Activated B cell treated with CpG ODN at 0.5 μM for 24 hours (primary cell): ENCODE measurements around the gene BTLA. TPM values are rescaled to one million over a fixed set of nuclear protein-coding genes. Genes with fewer than 3 reads are reported as not detected.

Experiments used
- ATAC-seq: fragments of 200-7000 bp; cut with Tn5 transposase; one replicate; pipeline ENCODE4 v1.10.0; 2021; ENCODE audit warnings: low read depth, mild to moderate bottlenecking, moderate library complexity
- CTCF ChIA-PET: fragments of 350-600 bp; sonication (Branson Sonifier 250); formaldehyde crosslinking; loops from one replicate; lab custom pipeline; 2021; ENCODE audit warnings: antibody characterized with exemption; lab: Charles Lee
- POLR2A ChIA-PET: fragments of 350-600 bp; sonication (Branson Sonifier 250); formaldehyde crosslinking; loops from one replicate; lab custom pipeline; 2021; ENCODE audit warnings: antibody characterized with exemption; lab: Charles Lee
- DNase-seq: peaks from one replicate; pipeline ENCODE4 v3.0.0; 2022
- H3K27ac Mint-ChIP-seq: one replicate; pipeline ENCODE4 v1.8.0; 2020; ENCODE audit warnings: mixed read lengths
- H3K27me3 Mint-ChIP-seq: one replicate; pipeline ENCODE4 v1.8.0; 2021; ENCODE audit warnings: mixed read lengths
- H3K36me3 Mint-ChIP-seq: one replicate; pipeline ENCODE4 v1.8.0; 2021; ENCODE audit warnings: low read depth, mixed read lengths
- H3K4me1 Mint-ChIP-seq: one replicate; pipeline ENCODE4 v1.8.0; 2021; ENCODE audit warnings: mixed read lengths
- H3K4me3 Mint-ChIP-seq: one replicate; pipeline ENCODE4 v1.8.0; 2020; ENCODE audit warnings: mild to moderate bottlenecking, mixed read lengths
- H3K9me3 Mint-ChIP-seq: one replicate; pipeline ENCODE4 v1.8.0; 2020; ENCODE audit warnings: mixed read lengths
- intact Hi-C: fragments of 100-400 bp; cut with micrococcal nuclease; formaldehyde crosslinking; loops from one replicate; pipeline ENCODE4 v1.15.1; 2024
- total RNA-seq: library from RNA; stranded (reverse); gene quantifications from 2 replicates; pipeline ENCODE4 v1.2.3, GENCODE V29; 2022
- TF ChIP-seq, protein P1 (sequence below): fragments of 200-600 bp; IDR thresholded peaks from one replicate; pipeline ENCODE4 v1.8.0; 2022; ENCODE audit warnings: antibody characterized with exemption, mild to moderate bottlenecking

Gene BTLA
- total RNA-seq, 1 donor from 2014 or later, result 53.2 TPM

DNA sequence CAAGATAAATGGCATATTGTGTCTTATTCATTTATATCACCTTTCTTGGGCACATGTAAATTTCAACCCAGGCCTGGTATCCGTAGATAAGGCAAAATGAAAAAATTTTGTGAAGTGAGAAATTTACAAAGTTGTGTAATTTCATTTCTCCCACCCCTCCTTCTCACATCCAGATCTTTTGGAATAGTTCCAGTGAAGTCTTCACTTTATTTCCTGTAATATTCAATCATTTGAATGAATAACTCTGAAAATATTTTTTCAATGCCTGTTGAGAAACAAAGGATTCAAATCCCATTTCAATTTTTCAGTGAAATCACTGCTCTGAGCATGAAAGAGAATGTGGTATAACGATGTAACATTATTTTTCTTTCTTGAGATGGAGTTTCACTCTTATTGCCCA lies 53.4 kb downstream of the BTLA start:
- Mint-ChIP-seq H3K36me3 (peaks cover 5% of the 10 kb centered on the region), H3K4me3 (no peak overlapping the region), H3K27ac (no peak overlapping the region), H3K9me3 (peaks cover 2% of the 10 kb centered on the region), H3K27me3 (no peaks in the 10 kb centered on the region), H3K4me1 (peaks cover 40% of the 10 kb centered on the region)
- intact Hi-C loops, result loop anchor here (1.0 kb wide), 1 partner anchor 9 kb away; no protein-coding TSS in a partner anchor
- CTCF ChIA-PET, result interaction anchor here (1.0 kb wide), 1 partner anchor 10 kb away, joined by 3 read pairs; no protein-coding TSS in a partner anchor
- DNase-seq (no peak), ATAC-seq (no peak)
- POLR2A ChIA-PET, result interaction anchor here (1.2 kb wide), 1 partner anchor 10 kb away, joined by 4 read pairs; no protein-coding TSS in a partner anchor
- TF ChIP-seq, protein P1, sequence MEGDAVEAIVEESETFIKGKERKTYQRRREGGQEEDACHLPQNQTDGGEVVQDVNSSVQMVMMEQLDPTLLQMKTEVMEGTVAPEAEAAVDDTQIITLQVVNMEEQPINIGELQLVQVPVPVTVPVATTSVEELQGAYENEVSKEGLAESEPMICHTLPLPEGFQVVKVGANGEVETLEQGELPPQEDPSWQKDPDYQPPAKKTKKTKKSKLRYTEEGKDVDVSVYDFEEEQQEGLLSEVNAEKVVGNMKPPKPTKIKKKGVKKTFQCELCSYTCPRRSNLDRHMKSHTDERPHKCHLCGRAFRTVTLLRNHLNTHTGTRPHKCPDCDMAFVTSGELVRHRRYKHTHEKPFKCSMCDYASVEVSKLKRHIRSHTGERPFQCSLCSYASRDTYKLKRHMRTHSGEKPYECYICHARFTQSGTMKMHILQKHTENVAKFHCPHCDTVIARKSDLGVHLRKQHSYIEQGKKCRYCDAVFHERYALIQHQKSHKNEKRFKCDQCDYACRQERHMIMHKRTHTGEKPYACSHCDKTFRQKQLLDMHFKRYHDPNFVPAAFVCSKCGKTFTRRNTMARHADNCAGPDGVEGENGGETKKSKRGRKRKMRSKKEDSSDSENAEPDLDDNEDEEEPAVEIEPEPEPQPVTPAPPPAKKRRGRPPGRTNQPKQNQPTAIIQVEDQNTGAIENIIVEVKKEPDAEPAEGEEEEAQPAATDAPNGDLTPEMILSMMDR, result no peak

DNA sequence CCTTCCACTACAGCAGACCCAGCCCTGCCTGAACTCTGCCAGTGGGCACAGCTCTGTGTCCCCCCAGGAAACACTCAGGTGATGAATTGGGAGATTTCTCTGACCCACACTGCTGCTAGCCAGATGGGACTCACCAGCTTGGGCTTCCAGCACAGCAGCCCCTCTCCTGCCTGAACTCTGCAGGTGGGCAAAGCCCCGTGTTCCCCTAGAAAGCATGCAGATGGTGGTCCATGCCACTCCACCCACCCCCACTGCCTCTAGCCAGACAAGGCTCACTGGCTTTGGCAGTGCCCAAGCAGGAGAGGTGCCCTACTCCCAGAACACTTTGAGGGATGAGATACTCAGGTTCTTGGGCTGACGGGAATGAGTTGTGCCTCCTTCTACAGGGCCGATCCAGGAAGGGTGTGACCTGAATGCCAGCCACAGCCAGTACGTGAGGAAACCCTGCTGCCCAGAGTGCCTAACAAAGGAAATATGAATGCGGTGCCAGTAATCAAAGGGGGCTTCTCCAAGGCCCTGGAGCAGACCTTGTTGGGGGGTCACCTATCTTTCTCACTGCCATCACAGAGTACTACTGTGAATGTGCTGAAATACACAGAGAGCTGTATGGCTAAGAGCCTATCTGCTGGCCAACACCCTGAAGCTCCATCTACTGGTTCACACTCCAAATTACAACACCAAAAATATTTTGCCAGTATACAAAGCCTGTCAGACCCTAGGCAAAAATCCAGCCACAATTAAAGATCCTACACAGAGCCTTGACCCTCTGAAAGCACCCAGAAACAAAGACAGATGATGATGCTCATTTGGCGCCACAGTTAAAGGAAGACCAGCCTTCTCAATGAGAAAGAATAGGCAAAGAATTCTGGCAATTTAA lies 61.9 kb downstream of the BTLA start:
- Mint-ChIP-seq H3K27me3 (no peaks in the 10 kb centered on the region), H3K27ac (no peak overlapping the region)
- CTCF ChIA-PET, result interaction anchor here (0.9 to 3.3 kb wide), 10 partner anchors 31 to 326 kb away, joined by 3 to 15 read pairs (median 4); partner anchors contain the start of genes CD200 and SLC9C1

DNA sequence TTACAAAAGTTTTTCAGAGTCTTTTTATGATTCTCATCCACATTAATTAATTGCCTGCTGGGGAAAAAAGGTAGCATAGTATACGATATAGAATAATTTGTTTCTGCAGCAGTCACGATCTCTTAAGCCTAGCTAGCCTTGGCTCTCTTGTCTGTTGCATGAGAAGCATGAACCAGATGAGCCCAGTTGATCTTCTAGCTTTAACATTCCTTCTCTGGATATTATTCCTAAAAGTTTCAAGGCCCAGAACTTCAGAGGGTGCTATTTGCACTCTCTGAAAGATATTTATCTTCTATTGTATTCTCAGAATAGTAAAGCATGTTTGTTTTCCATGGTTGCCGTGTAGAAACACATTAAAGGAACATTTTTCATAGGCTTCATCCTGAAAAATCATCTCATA lies 69.3 kb downstream of the BTLA start:
- Mint-ChIP-seq H3K4me1 (peaks cover 44% of the 10 kb centered on the region), H3K27me3 (no peaks in the 10 kb centered on the region), H3K36me3 (peaks cover 12% of the 10 kb centered on the region), H3K27ac (no peak overlapping the region), H3K4me3 (no peak overlapping the region), H3K9me3 (peaks cover 3% of the 10 kb centered on the region)
- ChIA-PET CTCF (no interaction called here), POLR2A (no interaction called here)
- TF ChIP-seq, protein P1, result no peak
- no peak for DNase-seq
- no peak for ATAC-seq
- intact Hi-C loops, result loop anchor here (5.0 kb wide), 1 partner anchor 38 kb away; no protein-coding TSS in a partner anchor

More for the DNA sequence above, 61.9 kb downstream of the BTLA start:
- DNase-seq, result no peak
- intact Hi-C loops, result loop anchor here (1.0 kb wide), 5 partner anchors 9 to 326 kb away; no protein-coding TSS in a partner anchor
- H3K9me3 Mint-ChIP-seq, result peaks cover 8% of the 10 kb centered on the region
- TF ChIP-seq, protein P1, result no peak
- H3K4me1 Mint-ChIP-seq, result peaks cover 58% of the 10 kb centered on the region
- POLR2A ChIA-PET, result interaction anchor here (0.5 to 2.2 kb wide), 4 partner anchors 61 to 109 kb away, joined by 3 to 13 read pairs (median 4); partner anchors contain the start of gene BTLA
- ATAC-seq, result peak; percentile 84
- H3K4me3 Mint-ChIP-seq, result no peak overlapping the region
- H3K36me3 Mint-ChIP-seq, result peaks cover 24% of the 10 kb centered on the region

DNA sequence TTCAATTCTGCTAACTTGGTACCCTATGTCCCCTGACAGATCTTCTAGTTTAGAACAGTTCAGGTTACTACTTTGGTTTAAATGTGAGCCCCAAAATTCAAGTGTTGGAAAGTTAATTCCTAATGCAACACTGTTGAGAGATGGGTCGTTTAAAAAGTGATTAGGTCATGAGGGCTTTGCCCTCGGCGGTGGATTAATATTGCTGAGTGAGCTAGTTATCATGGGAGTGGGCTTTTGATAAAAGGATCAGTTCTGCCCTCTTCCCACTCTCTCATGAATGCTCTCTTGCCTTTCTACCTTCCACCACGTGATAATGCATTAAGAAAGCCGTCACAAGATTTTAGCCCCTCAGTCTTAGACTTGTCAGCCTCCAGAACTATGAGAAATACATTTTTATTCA lies 72.1 kb downstream of the BTLA start:
- no peaks in the 10 kb centered on the region for H3K27me3 Mint-ChIP-seq
- H3K36me3 Mint-ChIP-seq, result peaks cover 13% of the 10 kb centered on the region
- POLR2A ChIA-PET, result no interaction called here
- ATAC-seq (no peak), DNase-seq (no peak)
- intact Hi-C loops, result loop anchor here (2.0 to 5.0 kb wide), 3 partner anchors 16 to 46 kb away; no protein-coding TSS in a partner anchor
- peaks cover 44% of the 10 kb centered on the region for H3K4me1 Mint-ChIP-seq
- H3K27ac Mint-ChIP-seq, result no peak overlapping the region
- TF ChIP-seq, protein P1, result no peak
- H3K9me3 Mint-ChIP-seq, result peaks cover 3% of the 10 kb centered on the region
- no peak overlapping the region for H3K4me3 Mint-ChIP-seq
- CTCF ChIA-PET, result no interaction called here
